Fibroblast of the aortic adventitia (primary cell): ENCODE results near the gene PRKG1. TPM values are rescaled to one million over a fixed set of nuclear protein-coding genes. Genes with fewer than 3 reads are reported as not detected.

Source experiments
- DNase-seq: peaks from one replicate; pipeline ENCODE4 v3.0.0-alpha.2; 2010; ENCODE audit warnings: low read depth
- H3K4me3 ChIP-seq: 2 replicates; pipeline ENCODE4 v1.5.1; 2011; ENCODE audit warnings: low read depth, mild to moderate bottlenecking, control low read depth, low read length, moderate library complexity
- total RNA-seq: library from RNA; depleted of rRNA; stranded (reverse); fragments of >200 nt; gene quantifications from 2 replicates; pipeline ENCODE4 v1.2.3, GENCODE V29; 2012; ENCODE audit warnings: low replicate concordance
- TF ChIP-seq, protein P1 (sequence below): IDR thresholded peaks from 2 replicates; pipeline ENCODE4 v1.5.1; 2011; ENCODE audit warnings: mild to moderate bottlenecking, low read length, control low read depth, inconsistent platforms; ENCODE audit not compliant: insufficient read depth

PRKG1 gene
- total RNA-seq, 1 donor: 45.6 TPM

- H3K4me3 ChIP-seq: no peak overlapping the region
- DNase-seq: no peak
- TF ChIP-seq, protein P1, sequence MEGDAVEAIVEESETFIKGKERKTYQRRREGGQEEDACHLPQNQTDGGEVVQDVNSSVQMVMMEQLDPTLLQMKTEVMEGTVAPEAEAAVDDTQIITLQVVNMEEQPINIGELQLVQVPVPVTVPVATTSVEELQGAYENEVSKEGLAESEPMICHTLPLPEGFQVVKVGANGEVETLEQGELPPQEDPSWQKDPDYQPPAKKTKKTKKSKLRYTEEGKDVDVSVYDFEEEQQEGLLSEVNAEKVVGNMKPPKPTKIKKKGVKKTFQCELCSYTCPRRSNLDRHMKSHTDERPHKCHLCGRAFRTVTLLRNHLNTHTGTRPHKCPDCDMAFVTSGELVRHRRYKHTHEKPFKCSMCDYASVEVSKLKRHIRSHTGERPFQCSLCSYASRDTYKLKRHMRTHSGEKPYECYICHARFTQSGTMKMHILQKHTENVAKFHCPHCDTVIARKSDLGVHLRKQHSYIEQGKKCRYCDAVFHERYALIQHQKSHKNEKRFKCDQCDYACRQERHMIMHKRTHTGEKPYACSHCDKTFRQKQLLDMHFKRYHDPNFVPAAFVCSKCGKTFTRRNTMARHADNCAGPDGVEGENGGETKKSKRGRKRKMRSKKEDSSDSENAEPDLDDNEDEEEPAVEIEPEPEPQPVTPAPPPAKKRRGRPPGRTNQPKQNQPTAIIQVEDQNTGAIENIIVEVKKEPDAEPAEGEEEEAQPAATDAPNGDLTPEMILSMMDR: no peak
Observed at GRCh38 chr10:52300599-52301277, 1226.5 kb downstream of the PRKG1 start.

GRCh38 chr10:52308251-52309031 is 1234.2 kb downstream of the PRKG1 start:
- TF ChIP-seq, protein P1: peak; percentile 75
- peak overlapping the region; percentile 56 for H3K4me3 ChIP-seq
- peak; percentile 87 for DNase-seq

GRCh38 chr10:52312942-52313255 is 1238.6 kb downstream of the PRKG1 start:
- peak; percentile 8 for DNase-seq
- TF ChIP-seq, protein P1: no peak
- peak overlapping the region; percentile 98 for H3K4me3 ChIP-seq

DNA sequence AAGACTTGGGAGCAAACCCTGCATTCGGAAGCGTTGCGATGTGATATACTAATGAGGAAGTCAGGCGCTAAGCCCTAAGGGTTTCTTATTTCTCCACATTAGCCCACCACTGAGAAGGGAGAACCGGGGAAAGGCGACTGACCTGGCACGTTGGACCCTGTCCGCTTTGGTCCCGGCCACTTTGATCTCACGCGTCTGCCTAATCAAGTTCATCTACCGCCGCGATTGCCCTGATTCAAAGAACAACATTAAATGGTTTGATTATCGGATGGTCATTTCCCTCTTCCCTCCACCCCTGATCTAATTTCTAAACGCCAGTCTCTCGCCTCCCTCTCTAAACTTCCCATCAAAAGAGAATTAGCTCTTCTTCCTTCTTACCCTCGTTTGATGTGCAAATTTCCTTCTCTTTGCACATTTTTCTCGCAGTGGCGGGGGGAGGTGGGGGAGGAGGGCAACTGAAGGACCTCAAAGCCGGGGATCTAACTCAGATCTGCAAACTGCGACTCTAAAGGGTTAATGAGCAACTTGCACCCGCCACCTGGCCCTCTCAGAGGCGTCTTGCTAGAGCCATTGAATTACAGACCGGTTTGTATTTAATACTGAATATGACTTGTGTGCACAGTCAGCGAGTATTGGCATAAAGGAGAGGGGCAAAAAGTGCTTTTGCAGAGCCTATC is 1239.1 kb downstream of the PRKG1 start:
- H3K4me3 ChIP-seq: peak overlapping the region; percentile 98
- peak; percentile 8 for DNase-seq
- TF ChIP-seq, protein P1: no peak

DNA sequence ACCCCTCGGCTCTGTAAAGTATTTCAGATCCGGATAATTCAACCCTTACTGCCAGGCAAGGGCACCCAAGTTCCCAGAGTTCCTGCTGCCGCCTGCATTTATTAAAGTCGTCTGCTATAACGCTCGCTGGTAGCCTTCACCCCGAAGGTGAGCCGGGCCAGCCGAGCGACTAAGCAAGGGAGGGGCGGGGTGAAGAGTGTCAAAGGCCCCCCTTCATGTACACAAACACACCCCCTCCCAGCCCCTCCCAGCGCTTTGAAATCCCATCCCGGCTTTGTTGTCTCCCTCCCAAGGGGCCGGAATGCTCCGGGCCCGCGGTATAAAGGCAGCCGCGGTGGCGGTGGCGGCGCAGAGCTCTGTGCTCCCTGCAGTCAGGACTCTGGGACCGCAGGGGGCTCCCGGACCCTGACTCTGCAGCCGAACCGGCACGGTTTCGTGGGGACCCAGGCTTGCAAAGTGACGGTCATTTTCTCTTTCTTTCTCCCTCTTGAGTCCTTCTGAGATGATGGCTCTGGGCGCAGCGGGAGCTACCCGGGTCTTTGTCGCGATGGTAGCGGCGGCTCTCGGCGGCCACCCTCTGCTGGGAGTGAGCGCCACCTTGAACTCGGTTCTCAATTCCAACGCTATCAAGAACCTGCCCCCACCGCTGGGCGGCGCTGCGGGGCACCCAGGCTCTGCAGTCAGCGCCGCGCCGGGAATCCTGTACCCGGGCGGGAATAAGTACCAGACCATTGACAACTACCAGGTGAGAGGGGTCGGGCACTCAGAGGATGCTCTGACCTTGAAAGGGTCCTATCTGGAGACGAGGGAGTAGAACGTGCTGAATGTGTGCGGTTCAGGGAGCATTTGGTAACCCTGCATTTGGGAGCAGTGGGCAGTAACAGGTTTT is 1239.9 kb downstream of the PRKG1 start, which contains the start of gene DKK1:
Gene DKK1 (plus strand): TSS at position 349 of the 889 bp plus-strand sequence. CDS start 154 bp downstream, at position 503.
- DNase-seq: peak; percentile 80
- H3K4me3 ChIP-seq: peak within 1 kb of the TSS; percentile 98
- TF ChIP-seq, protein P1: peak; percentile 92
